ENCODE measurements around the gene LRRC40.
"Not testable (repeated sequence)": the region's sequence is repeated elsewhere in the genome, so short reads cannot be mapped to it uniquely, and the experiment has no call there.

The LRRC40 gene
- 31.0 to 44.6 reads per million in 2 donors for total RNA-seq

GRCh38 chr1:70205434-70206118, at the start of gene LRRC40:
LRRC40 (minus strand) TSS chr1:70205579; CDS start chr1:70205540, 39 bp downstream.
- DNase-seq: peak; percentile 86 to 97 (median 94)

- no peak for DNase-seq
Observed at GRCh38 chr1:70248729-70249128, 43.4 kb upstream of the LRRC40 start.

GRCh38 chr1:70247768-70248167, 42.4 kb upstream of the LRRC40 start:
- DNase-seq: peak in 1 of 5 experiments; percentile 53

GRCh38 chr1:70247122-70247521, 41.7 kb upstream of the LRRC40 start:
- no peak for DNase-seq

- no peak for DNase-seq
Observed at GRCh38 chr1:70239940-70240339, 34.6 kb upstream of the LRRC40 start.

GRCh38 chr1:70234733-70235132, 29.4 kb upstream of the LRRC40 start:
- no peak for DNase-seq

GRCh38 chr1:70231475-70231874, 26.1 kb upstream of the LRRC40 start:
- no peak for DNase-seq

GRCh38 chr1:70228670-70229069, 23.3 kb upstream of the LRRC40 start:
- no peak for DNase-seq

- peak in 1 of 5 experiments; percentile 42 for DNase-seq
Observed at GRCh38 chr1:70227439-70227838, 22.1 kb upstream of the LRRC40 start.

- no peak for DNase-seq
Observed at GRCh38 chr1:70224954-70225353, 19.6 kb upstream of the LRRC40 start.

GRCh38 chr1:70222716-70223235, 17.4 kb upstream of the LRRC40 start:
- no peak for DNase-seq

GRCh38 chr1:70221238-70222121, 16.1 kb upstream of the LRRC40 start, which contains the start of gene SRSF11:
SRSF11 (plus strand) TSS chr1:70221380; CDS start chr1:70221637, 257 bp downstream.
- peak; percentile 91 to 98 (median 96) for DNase-seq

GRCh38 chr1:70220517-70221237, 15.3 kb upstream of the LRRC40 start:
- no peak for DNase-seq

- no peak for DNase-seq
Observed at GRCh38 chr1:70220015-70220414, 14.6 kb upstream of the LRRC40 start.

- DNase-seq: no peak
Observed at GRCh38 chr1:70211541-70211940, 6.2 kb upstream of the LRRC40 start.

GRCh38 chr1:70210820-70211219, 5.4 kb upstream of the LRRC40 start:
- DNase-seq: no peak

GRCh38 chr1:70208292-70208691, 2.9 kb upstream of the LRRC40 start:
- DNase-seq: no peak

- DNase-seq: no peak
Observed at GRCh38 chr1:70207492-70207891, 2.1 kb upstream of the LRRC40 start.

GRCh38 chr1:70206833-70207232, 1.5 kb upstream of the LRRC40 start:
- not testable (repeated sequence) for DNase-seq

GRCh38 chr1:70205071-70205433, 327 bp downstream of the LRRC40 start:
- no peak for DNase-seq

- DNase-seq: peak in 1 of 5 experiments; percentile 26
Observed at GRCh38 chr1:70204600-70204999, 779 bp downstream of the LRRC40 start.

GRCh38 chr1:70204139-70204538, 1.2 kb downstream of the LRRC40 start:
- no peak for DNase-seq
